Measurements from ENCODE around the gene ABCA13. TPM values are rescaled to one million over a fixed set of nuclear protein-coding genes. Genes with fewer than 3 reads are reported as not detected.

Gene ABCA13
- polyA plus RNA-seq, 1 donor (not counting 4 experiments of a cell fraction or from before 2014, with no cell fraction given): 0.76 TPM

GRCh38 chr7:48587475-48587874, 416.2 kb downstream of the ABCA13 start:
- H3K4me2 ChIP-seq (ENCODE audit: control insufficient read depth, extremely low read depth, insufficient read depth, low read depth, low read length): no peak overlapping the region
- no peak for FAIRE-seq
- no peaks in the 10 kb centered on the region for H3K27me3 ChIP-seq (ENCODE audit: control insufficient read depth, extremely low read depth, insufficient read depth, low read length)
- no peaks in the 10 kb centered on the region for H3K79me2 ChIP-seq (ENCODE audit: control insufficient read depth, insufficient read depth, low read length)
- no peaks in the 10 kb centered on the region for H3K9me1 ChIP-seq (ENCODE audit: control insufficient read depth, extremely low read depth, insufficient read depth, low read length)
- no peak for DNase-seq (ENCODE audit: low read depth, low spot score)
- H3K36me3 ChIP-seq (ENCODE audit: control insufficient read depth in 2 of 2, extremely low read depth in 1 of 2, insufficient read depth in 2 of 2, low read length in 2 of 2): no peaks in the 10 kb centered on the region
- no peak overlapping the region for H2AFZ ChIP-seq (ENCODE audit: control insufficient read depth, low read length)
- H3K9ac ChIP-seq (ENCODE audit: control insufficient read depth, extremely low read depth, insufficient read depth, low read length): no peak overlapping the region
- dilution Hi-C loops (cut with MboI; ENCODE audit: extremely low pct_ligation_motif_present, low sequenced_read_pairs): no loop called here
- no peak overlapping the region for H3K4me3 ChIP-seq (ENCODE audit: control insufficient read depth in 2 of 3, extremely low read depth in 1 of 3, insufficient read depth in 2 of 3, low read depth in 1 of 3, low read length in 3 of 3)
- H3K9me3 ChIP-seq (ENCODE audit: control insufficient read depth, low read depth, low read length): no peaks in the 10 kb centered on the region
- TF ChIP-seq EZH2 (IDR thresholded peaks at IDR 0.05; ENCODE audit: low read length): no peak
- TF ChIP-seq, protein P1, sequence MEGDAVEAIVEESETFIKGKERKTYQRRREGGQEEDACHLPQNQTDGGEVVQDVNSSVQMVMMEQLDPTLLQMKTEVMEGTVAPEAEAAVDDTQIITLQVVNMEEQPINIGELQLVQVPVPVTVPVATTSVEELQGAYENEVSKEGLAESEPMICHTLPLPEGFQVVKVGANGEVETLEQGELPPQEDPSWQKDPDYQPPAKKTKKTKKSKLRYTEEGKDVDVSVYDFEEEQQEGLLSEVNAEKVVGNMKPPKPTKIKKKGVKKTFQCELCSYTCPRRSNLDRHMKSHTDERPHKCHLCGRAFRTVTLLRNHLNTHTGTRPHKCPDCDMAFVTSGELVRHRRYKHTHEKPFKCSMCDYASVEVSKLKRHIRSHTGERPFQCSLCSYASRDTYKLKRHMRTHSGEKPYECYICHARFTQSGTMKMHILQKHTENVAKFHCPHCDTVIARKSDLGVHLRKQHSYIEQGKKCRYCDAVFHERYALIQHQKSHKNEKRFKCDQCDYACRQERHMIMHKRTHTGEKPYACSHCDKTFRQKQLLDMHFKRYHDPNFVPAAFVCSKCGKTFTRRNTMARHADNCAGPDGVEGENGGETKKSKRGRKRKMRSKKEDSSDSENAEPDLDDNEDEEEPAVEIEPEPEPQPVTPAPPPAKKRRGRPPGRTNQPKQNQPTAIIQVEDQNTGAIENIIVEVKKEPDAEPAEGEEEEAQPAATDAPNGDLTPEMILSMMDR (optimal IDR thresholded peaks at IDR 0.05 in 1 of 3, IDR thresholded peaks at IDR 0.05 in 1 of 3, conservative IDR thresholded peaks at IDR 0.05 in 1 of 3; ENCODE audit: extremely low read depth in 1 of 3, insufficient read depth in 2 of 3, low read length in 3 of 3): no peak
- H3K27ac ChIP-seq (ENCODE audit: control insufficient read depth, insufficient read depth, low read length): no peak overlapping the region
- H3K4me1 ChIP-seq (ENCODE audit: control insufficient read depth, extremely low read depth, insufficient read depth, low read length): no peaks in the 10 kb centered on the region
- H4K20me1 ChIP-seq (ENCODE audit: control insufficient read depth, extremely low read depth, insufficient read depth, low read length): no peaks in the 10 kb centered on the region

GRCh38 chr7:48594349-48594748, 423.1 kb downstream of the ABCA13 start:
- Histone ChIP-seq H3K27ac (ENCODE audit: control insufficient read depth, insufficient read depth, low read length) (no peak overlapping the region), H3K4me2 (ENCODE audit: control insufficient read depth, extremely low read depth, insufficient read depth, low read depth, low read length) (no peak overlapping the region), H3K36me3 (ENCODE audit: control insufficient read depth in 2 of 2, extremely low read depth in 1 of 2, insufficient read depth in 2 of 2, low read length in 2 of 2) (no peaks in the 10 kb centered on the region), H3K79me2 (ENCODE audit: control insufficient read depth, insufficient read depth, low read length) (no peaks in the 10 kb centered on the region), H3K4me3 (ENCODE audit: control insufficient read depth in 2 of 3, extremely low read depth in 1 of 3, insufficient read depth in 2 of 3, low read depth in 1 of 3, low read length in 3 of 3) (no peak overlapping the region), H2AFZ (ENCODE audit: control insufficient read depth, low read length) (no peak overlapping the region), H3K9ac (ENCODE audit: control insufficient read depth, extremely low read depth, insufficient read depth, low read length) (no peak overlapping the region), H4K20me1 (ENCODE audit: control insufficient read depth, extremely low read depth, insufficient read depth, low read length) (no peaks in the 10 kb centered on the region), H3K4me1 (ENCODE audit: control insufficient read depth, extremely low read depth, insufficient read depth, low read length) (no peaks in the 10 kb centered on the region), H3K9me3 (ENCODE audit: control insufficient read depth, low read depth, low read length) (no peaks in the 10 kb centered on the region), H3K9me1 (ENCODE audit: control insufficient read depth, extremely low read depth, insufficient read depth, low read length) (no peaks in the 10 kb centered on the region), H3K27me3 (ENCODE audit: control insufficient read depth, extremely low read depth, insufficient read depth, low read length) (no peaks in the 10 kb centered on the region)
- TF ChIP-seq EZH2 (IDR thresholded peaks at IDR 0.05; ENCODE audit: low read length): no peak
- TF ChIP-seq, protein P1 (optimal IDR thresholded peaks at IDR 0.05 in 1 of 3, IDR thresholded peaks at IDR 0.05 in 1 of 3, conservative IDR thresholded peaks at IDR 0.05 in 1 of 3; ENCODE audit: extremely low read depth in 1 of 3, insufficient read depth in 2 of 3, low read length in 3 of 3): no peak
- no peak for DNase-seq (ENCODE audit: low read depth, low spot score)
- dilution Hi-C loops (cut with MboI; ENCODE audit: extremely low pct_ligation_motif_present, low sequenced_read_pairs): no loop called here
- FAIRE-seq: no peak
